Heart left ventricle (tissue), 13 donors: ENCODE measurements around the gene UNC45A.

Source experiments
- CTCF ChIP-seq, 12 donors: fragments of 200-600 bp; sonication (generic) in 4 of 12; IDR thresholded peaks; one replicate each; pipeline versions ENCODE4 v1.5.0 to v1.8.0; 2018 to 2022; ENCODE audit warnings: antibody characterized with exemption in 12 of 12, mild to moderate bottlenecking in 5 of 12
- POLR2A ChIP-seq, 2 donors: fragments of 450-650 bp; IDR thresholded peaks; one replicate each; pipeline ENCODE4 v1.6.1; 2017; ENCODE audit warnings: antibody characterized with exemption in 2 of 2, mild to moderate bottlenecking in 2 of 2, moderate library complexity in 2 of 2
- donor health status: ischemic (EF 13 %, LVEDD 7.1; RV severe dilation, severe dysfunction).
- donor health status: DM: no; HTN: yes; CAD: no.
- donor health status: DM: no; HTN: no; CAD: no.
- donor health status: ischemic (EF 25% LVEDD 6.9; RV normal size, moderate dysfunction).
- donor health status: ischemic (EF 25% LVEDD 5.7; RV mildly dilated, moderate dysfunction).
- donor health status: ischemic (EF 35%, LVEDD 5.7; RV mildly dilated, moderate dysfunction).
- donor health status: nonischemic (EF 11% LVEDD 7.7; RV severe dilation, severe dysfunction).
- donor health status: DM: yes; HTN: yes; CAD: no.
- donor health status: PGD.
- donor health status: ischemic (EF 29% LVEDD 5.4; RV normal size, mild dysfunction).
- donor health status: nonischemic (EF 23%, LVEDD 6.1; RV moderate dilation, normal function).

- no peak for TF ChIP-seq CTCF (IDR thresholded peaks at IDR 0.05)
- no peak for TF ChIP-seq POLR2A (IDR thresholded peaks at IDR 0.05)
Observed at GRCh38 chr15:90911302-90911623, 23.8 kb upstream of the UNC45A start.
